ENCODE data around the gene MPL. TPM values are rescaled to one million over a fixed set of nuclear protein-coding genes. Genes with fewer than 3 reads are reported as not detected.

The MPL gene
- total and polyA plus RNA-seq, 5 donors from 2014 or later = 2.2 TPM; not detected in 4

Other genes with a start within 250 kb of the MPL start
- 17.4 TPM for gene EBNA1BP2, start 165.5 kb upstream of the MPL start, total RNA-seq
- 10 to 100 TPM; 51.7 to 62.0 (median 54.1) TPM for gene EBNA1BP2, start 165.5 kb upstream of the MPL start, polyA plus RNA-seq
- not detected for gene CFAP57, start 165.5 kb upstream of the MPL start, total RNA-seq
- under 1 TPM in 1 of 4 donors, not detected in 3; 0.13 TPM for gene CFAP57, start 165.5 kb upstream of the MPL start, polyA plus RNA-seq
- gene TMEM125, start 67.8 kb upstream of the MPL start, total RNA-seq = not detected
- not detected for gene TMEM125, start 67.8 kb upstream of the MPL start, polyA plus RNA-seq
- gene C1orf210, start 52.2 kb upstream of the MPL start, total RNA-seq = not detected
- not detected for gene C1orf210, start 52.2 kb upstream of the MPL start, polyA plus RNA-seq
- 1.3 TPM for gene TIE1, start 36.8 kb upstream of the MPL start, total RNA-seq
- not detected for gene TIE1, start 36.8 kb upstream of the MPL start, polyA plus RNA-seq
- 1.2 TPM for gene CDC20, start 21.2 kb downstream of the MPL start, total RNA-seq
- 1 to 10 TPM; 4.2 to 7.5 (median 5.8) TPM for gene CDC20, start 21.2 kb downstream of the MPL start, polyA plus RNA-seq
- 37.1 TPM for gene ELOVL1, start 30.2 kb downstream of the MPL start, total RNA-seq
- gene ELOVL1, start 30.2 kb downstream of the MPL start, polyA plus RNA-seq = 100 to 1,000 TPM in 1 of 4 donors, 10 to 100 TPM in 3; 74.5 to 114 (median 77.7) TPM
- 18.4 TPM for gene MED8, start 52.0 kb downstream of the MPL start, total RNA-seq
- gene MED8, start 52.0 kb downstream of the MPL start, polyA plus RNA-seq = 10 to 100 TPM; 41.8 to 51.3 (median 48.4) TPM
- gene SZT2, start 52.1 kb downstream of the MPL start, total RNA-seq = 107 TPM
- gene SZT2, start 52.1 kb downstream of the MPL start, polyA plus RNA-seq = 1 to 10 TPM; 1.5 to 4.6 (median 3.5) TPM
- gene HYI, start 116.1 kb downstream of the MPL start, total RNA-seq = 8.4 TPM
- 1 to 10 TPM in 3 of 4 donors, under 1 TPM in 1; 0.85 to 3.4 (median 2.4) TPM for gene HYI, start 116.1 kb downstream of the MPL start, polyA plus RNA-seq
- 0.22 TPM for gene PTPRF, start 193.1 kb downstream of the MPL start, total RNA-seq
- gene PTPRF, start 193.1 kb downstream of the MPL start, polyA plus RNA-seq = not detected

Measured in CD4-positive, CD25-positive, alpha-beta regulatory T cell (primary cell).